Mesenchymal stem cell (in vitro differentiated cells and primary cell): ENCODE results near the gene KCNK10. TPM values are rescaled to one million over a fixed set of nuclear protein-coding genes. Genes with fewer than 3 reads are reported as not detected.

Experiments
- DNase-seq: peaks from one replicate; pipeline ENCODE4 v3.0.0-alpha.2; 2013
- H2AFZ ChIP-seq: one replicate; pipeline ENCODE4 v1.6.1; 2013; ENCODE audit warnings: low read depth, mild to moderate bottlenecking, control low read depth, inconsistent platforms, low read length, moderate library complexity
- H2AK5ac ChIP-seq: 2 replicates; pipeline ENCODE4 v1.6.1; 2013; ENCODE audit warnings: low read length, moderate library complexity, mild to moderate bottlenecking, inconsistent platforms; ENCODE audit not compliant: severe bottlenecking
- H2BK120ac ChIP-seq: one replicate; pipeline ENCODE4 v1.6.1; 2013; ENCODE audit warnings: low read depth, mild to moderate bottlenecking, inconsistent platforms, low read length, moderate library complexity
- H2BK12ac ChIP-seq, 2 experiments: one replicate each; pipeline ENCODE4 v1.6.1; 2013; ENCODE audit warnings: inconsistent platforms in 2 of 2, low read length in 2 of 2, mild to moderate bottlenecking in 2 of 2, moderate library complexity in 2 of 2, control low read depth in 1 of 2
- H2BK15ac ChIP-seq: one replicate; pipeline ENCODE4 v1.6.1; 2013; ENCODE audit warnings: mild to moderate bottlenecking, low read depth, inconsistent platforms; ENCODE audit not compliant: poor library complexity, severe bottlenecking
- H2BK5ac ChIP-seq: 2 replicates; pipeline ENCODE4 v1.6.1; 2013; ENCODE audit warnings: low read depth, mild to moderate bottlenecking, low read length, control low read depth, inconsistent platforms; ENCODE audit not compliant: poor library complexity, severe bottlenecking
- H3K14ac ChIP-seq, 2 experiments: one replicate each; pipeline ENCODE4 v1.6.1; 2013; ENCODE audit warnings: inconsistent platforms in 2 of 2, low read length in 2 of 2, control low read depth in 1 of 2, mild to moderate bottlenecking in 1 of 2, moderate library complexity in 1 of 2
- H3K18ac ChIP-seq, 2 experiments: one replicate each; pipeline ENCODE4 v1.6.1; 2013; ENCODE audit warnings: inconsistent platforms in 2 of 2, low read length in 2 of 2, control low read depth in 1 of 2, low read depth in 1 of 2, mild to moderate bottlenecking in 1 of 2
- H3K23ac ChIP-seq, 2 experiments: one replicate each; pipeline ENCODE4 v1.6.1; 2013; ENCODE audit warnings: inconsistent platforms in 2 of 2, low read length in 2 of 2, mild to moderate bottlenecking in 2 of 2, moderate library complexity in 2 of 2, control low read depth in 1 of 2
- H3K27ac ChIP-seq: 2 replicates; pipeline ENCODE4 v1.5.1; 2013; ENCODE audit warnings: mild to moderate bottlenecking, moderate library complexity, low read length, control low read depth, inconsistent platforms; ENCODE audit not compliant: poor library complexity, severe bottlenecking
- H3K27me3 ChIP-seq, 2 experiments: 2 replicates each; pipeline versions ENCODE4 v1.6.1 to v1.7.0; 2013; ENCODE audit warnings: low read length in 2 of 2, mild to moderate bottlenecking in 2 of 2, moderate library complexity in 2 of 2, control low read depth in 1 of 2, inconsistent platforms in 1 of 2; ENCODE audit not compliant: control insufficient read depth in 1 of 2, insufficient read depth in 1 of 2
- H3K36me3 ChIP-seq, 2 experiments: 2 replicates each; pipeline versions ENCODE4 v1.6.1 to v1.7.0; 2013; ENCODE audit warnings: low read length in 2 of 2, control low read depth in 1 of 2, inconsistent platforms in 1 of 2, low read depth in 1 of 2, mild to moderate bottlenecking in 1 of 2; ENCODE audit not compliant: insufficient read depth in 2 of 2, control insufficient read depth in 1 of 2
- H3K4ac ChIP-seq, 2 experiments: one replicate each; pipeline ENCODE4 v1.6.1; 2013; ENCODE audit warnings: inconsistent platforms in 2 of 2, low read length in 2 of 2, mild to moderate bottlenecking in 2 of 2, moderate library complexity in 2 of 2, control low read depth in 1 of 2, low read depth in 1 of 2
- H3K4me1 ChIP-seq: 2 replicates; pipeline ENCODE4 v1.6.1; 2013; ENCODE audit warnings: low read depth, low read length, control low read depth; ENCODE audit not compliant: control insufficient read depth, insufficient read depth
- H3K4me2 ChIP-seq: 2 replicates; pipeline ENCODE4 v1.6.1; 2013; ENCODE audit warnings: low read length, mild to moderate bottlenecking, inconsistent platforms; ENCODE audit not compliant: poor library complexity, severe bottlenecking
- H3K4me3 ChIP-seq, 2 experiments: 2 replicates each; pipeline versions ENCODE4 v1.5.1 to v1.7.0; 2013; ENCODE audit warnings: low read length in 2 of 2, mild to moderate bottlenecking in 2 of 2, control low read depth in 1 of 2, low read depth in 1 of 2; ENCODE audit not compliant: insufficient read depth in 1 of 2
- H3K79me1 ChIP-seq: replicated peaks from 2 replicates; pipeline ENCODE4 v1.6.1; 2013; ENCODE audit warnings: mild to moderate bottlenecking, control low read depth, low read length, inconsistent platforms; ENCODE audit not compliant: poor library complexity, severe bottlenecking
- H3K9ac ChIP-seq: 2 replicates; pipeline ENCODE4 v1.7.0; 2013; ENCODE audit warnings: mild to moderate bottlenecking, low read length, moderate library complexity
- H3K9me3 ChIP-seq: 2 replicates; pipeline ENCODE4 v1.7.0; 2013; ENCODE audit warnings: mild to moderate bottlenecking, low read length; ENCODE audit not compliant: control insufficient read depth
- H4K8ac ChIP-seq: one replicate; pipeline ENCODE4 v1.6.1; 2013; ENCODE audit warnings: inconsistent platforms, mild to moderate bottlenecking, low read length, moderate library complexity
- H4K91ac ChIP-seq: one replicate; pipeline ENCODE4 v1.6.1; 2013; ENCODE audit warnings: mild to moderate bottlenecking, low read length, inconsistent platforms
- WGBS: methylation state at CpG from one replicate; pipeline ENCODE4 v1.1.7; 2013; ENCODE audit warnings: mixed read lengths; 5-methylcytosine and 5-hydroxymethylcytosine counted together
- polyA plus RNA-seq, 2 experiments: library from polyadenylated mRNA; stranded (reverse); fragments of 200-250 nt; gene quantifications; one replicate each; pipeline ENCODE4 v1.2.3, GENCODE V29; 2013

Gene KCNK10
- polyA plus RNA-seq (2013, experiment 1 of 2) = not detected
- polyA plus RNA-seq (2013, experiment 2 of 2) = not detected

GRCh38 chr14:88323086-88323522 lies at the start of gene KCNK10:
Gene KCNK10 (minus strand): TSS chr14:88323269. CDS start chr14:88322798, 471 bp downstream.
- H4K91ac ChIP-seq = no peak within 1 kb of the TSS
- H3K4me1 ChIP-seq = peaks cover 19% of the 10 kb centered on the region
- no peak within 1 kb of the TSS for H3K27ac ChIP-seq
- under 1% methylated on average over 31 of the region's 52 CpGs for WGBS
- no peak within 1 kb of the TSS for H2AK5ac ChIP-seq
- H2BK120ac ChIP-seq = no peak within 1 kb of the TSS
- no peak within 1 kb of the TSS for H2BK12ac ChIP-seq
- H3K36me3 ChIP-seq = no peaks in the 10 kb centered on the region
- no peaks in the 10 kb centered on the region for H3K79me1 ChIP-seq
- peaks cover 86 to 95% of the 10 kb centered on the region in 2 experiments for H3K27me3 ChIP-seq
- no peak within 1 kb of the TSS for H2BK5ac ChIP-seq
- H3K9ac ChIP-seq = no peak within 1 kb of the TSS
- peak within 1 kb of the TSS; percentile 55 to 59 for H3K4me3 ChIP-seq
- peak within 1 kb of the TSS; percentile 46 for H2AFZ ChIP-seq
- H3K18ac ChIP-seq = no peak within 1 kb of the TSS
- no peak within 1 kb of the TSS for H2BK15ac ChIP-seq
- DNase-seq = no peak
- no peak within 1 kb of the TSS for H3K23ac ChIP-seq
- H3K9me3 ChIP-seq = no peaks in the 10 kb centered on the region
- H3K4me2 ChIP-seq = peak within 1 kb of the TSS; percentile 86
- H4K8ac ChIP-seq = no peak within 1 kb of the TSS
- H3K4ac ChIP-seq = no peak within 1 kb of the TSS
- no peak within 1 kb of the TSS for H3K14ac ChIP-seq

DNA sequence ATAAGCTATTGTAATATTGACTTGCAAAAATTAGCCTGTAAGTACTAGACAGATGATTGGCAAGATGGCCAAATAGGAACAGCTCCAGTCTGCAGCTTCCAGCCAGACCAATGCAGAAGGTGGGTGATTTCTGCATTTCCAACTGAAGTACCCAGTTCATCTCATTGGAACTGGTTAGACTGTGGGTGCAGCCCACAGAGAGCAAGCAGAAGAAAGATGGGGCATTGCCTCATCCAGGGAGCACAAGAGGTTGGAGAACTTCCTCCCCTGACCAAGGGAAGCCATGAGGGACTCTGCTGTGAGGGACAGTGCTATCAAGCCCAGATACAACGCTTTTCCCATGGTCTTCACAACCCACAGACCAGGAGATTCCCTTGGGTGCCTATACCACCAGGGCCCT lies 46.4 kb upstream of the KCNK10 start:
- no peak overlapping the region for H3K23ac ChIP-seq
- WGBS = 57% methylated on average over 1 of the region's 1 CpG
- H2AK5ac ChIP-seq = no peak overlapping the region
- H3K4ac ChIP-seq = no peak overlapping the region
- no peak overlapping the region for H4K91ac ChIP-seq
- no peaks in the 10 kb centered on the region for H3K36me3 ChIP-seq
- H2BK12ac ChIP-seq = no peak overlapping the region
- DNase-seq = no peak
- no peak overlapping the region for H3K27ac ChIP-seq
- H3K18ac ChIP-seq = no peak overlapping the region
- no peak overlapping the region for H2BK120ac ChIP-seq
- H3K27me3 ChIP-seq = peaks cover 0 to 3% of the 10 kb centered on the region in 2 experiments
- no peak overlapping the region for H2BK15ac ChIP-seq
- no peaks in the 10 kb centered on the region for H3K4me1 ChIP-seq
- H4K8ac ChIP-seq = no peak overlapping the region
- H3K9ac ChIP-seq = no peak overlapping the region
- peaks cover 2% of the 10 kb centered on the region for H3K9me3 ChIP-seq
- H2BK5ac ChIP-seq = no peak overlapping the region
- H3K4me3 ChIP-seq = no peak overlapping the region
- no peak overlapping the region for H3K4me2 ChIP-seq
- no peak overlapping the region for H3K14ac ChIP-seq
- no peaks in the 10 kb centered on the region for H3K79me1 ChIP-seq
- no peak overlapping the region for H2AFZ ChIP-seq

- Histone ChIP-seq H2BK15ac (no peak overlapping the region), H3K4me3 (no peak overlapping the region), H2BK120ac (no peak overlapping the region), H3K79me1 (no peaks in the 10 kb centered on the region), H4K91ac (no peak overlapping the region), H2AFZ (no peak overlapping the region), H3K27me3 (peaks cover 3 to 12% of the 10 kb centered on the region in 2 experiments), H3K4me2 (no peak overlapping the region), H3K23ac (no peak overlapping the region), H3K18ac (no peak overlapping the region), H3K4me1 (no peaks in the 10 kb centered on the region), H3K27ac (no peak overlapping the region), H4K8ac (no peak overlapping the region), H3K36me3 (no peaks in the 10 kb centered on the region), H3K9me3 (no peaks in the 10 kb centered on the region), H2AK5ac (no peak overlapping the region), H2BK12ac (no peak overlapping the region), H3K4ac (no peak overlapping the region), H3K14ac (no peak overlapping the region), H2BK5ac (no peak overlapping the region), H3K9ac (no peak overlapping the region)
- no peak for DNase-seq
- 71% methylated on average over 3 of the region's 4 CpGs for WGBS
Observed at GRCh38 chr14:88364710-88365413, 41.8 kb upstream of the KCNK10 start.

DNA sequence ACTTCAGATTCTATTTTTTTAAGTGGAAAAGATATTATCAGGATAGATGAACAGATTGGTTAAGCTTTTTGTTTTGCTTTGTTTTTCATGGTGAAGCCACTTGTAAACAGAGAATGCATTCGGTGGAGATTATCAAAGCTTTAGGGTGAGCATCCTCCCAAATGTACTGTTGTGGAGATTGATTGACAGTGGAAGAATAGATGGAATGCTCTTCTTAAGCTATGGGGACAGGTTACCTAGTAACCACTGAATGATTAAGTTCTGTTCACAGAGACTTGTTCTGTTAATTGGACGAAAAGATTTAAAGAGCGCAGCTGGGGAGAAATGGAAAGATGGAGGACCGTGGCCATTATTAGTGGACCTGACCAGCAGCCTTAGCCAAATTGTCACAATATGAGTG lies 40.6 kb upstream of the KCNK10 start:
- no peak overlapping the region for H3K4me3 ChIP-seq
- no peak overlapping the region for H2BK12ac ChIP-seq
- H3K14ac ChIP-seq = no peak overlapping the region
- no peaks in the 10 kb centered on the region for H3K4me1 ChIP-seq
- H3K18ac ChIP-seq = no peak overlapping the region
- no peak overlapping the region for H4K91ac ChIP-seq
- WGBS = 92% methylated on average over 4 of the region's 4 CpGs
- H2BK120ac ChIP-seq = no peak overlapping the region
- H3K23ac ChIP-seq = no peak overlapping the region
- no peak overlapping the region for H3K4me2 ChIP-seq
- no peaks in the 10 kb centered on the region for H3K9me3 ChIP-seq
- H3K27ac ChIP-seq = no peak overlapping the region
- H2AK5ac ChIP-seq = no peak overlapping the region
- no peaks in the 10 kb centered on the region for H3K79me1 ChIP-seq
- no peak overlapping the region for H2BK15ac ChIP-seq
- peaks cover 0 to 12% of the 10 kb centered on the region in 2 experiments for H3K27me3 ChIP-seq
- no peaks in the 10 kb centered on the region for H3K36me3 ChIP-seq
- H4K8ac ChIP-seq = no peak overlapping the region
- no peak overlapping the region for H3K9ac ChIP-seq
- H3K4ac ChIP-seq = no peak overlapping the region
- no peak overlapping the region for H2AFZ ChIP-seq
- H2BK5ac ChIP-seq = no peak overlapping the region
- DNase-seq = no peak
